GM23338 (cell line): ENCODE data around the gene ZFYVE21. TPM values are rescaled to one million over a fixed set of nuclear protein-coding genes. Genes with fewer than 3 reads are reported as not detected.

Experiments used
- ATAC-seq: fragments of 200-7000 bp; cut with Tn5 transposase; 3 replicates; pipeline ENCODE4 v1.9.1; 2020
- DNase-seq: peaks from one replicate; pipeline ENCODE4 v3.0.0-alpha.2; 2015; ENCODE audit warnings: low spot score
- H2AFZ ChIP-seq: fragments of 200-600 bp; sonication (generic); 2 replicates; pipeline ENCODE4 v1.8.0; 2016; ENCODE audit warnings: antibody characterized with exemption, mild to moderate bottlenecking, moderate library complexity
- H3F3A ChIP-seq: fragments of 200-600 bp; sonication (generic); replicated peaks from 2 replicates; pipeline ENCODE4 v1.8.0; 2017; ENCODE audit warnings: antibody characterized with exemption, mixed run types, low read depth
- H3K27ac ChIP-seq: fragments of 200-600 bp; sonication (generic); 2 replicates; pipeline ENCODE4 v1.6.1; 2016; ENCODE audit warnings: low read depth
- H3K27me3 ChIP-seq: fragments of 200-600 bp; sonication (generic); 2 replicates; pipeline ENCODE4 v1.8.0; 2016; ENCODE audit warnings: mild to moderate bottlenecking, mixed run types, moderate library complexity; ENCODE audit not compliant: insufficient read depth
- H3K36me3 ChIP-seq: fragments of 200-600 bp; sonication (generic); 2 replicates; pipeline ENCODE4 v1.8.0; 2016; ENCODE audit warnings: mild to moderate bottlenecking; ENCODE audit not compliant: insufficient read depth
- H3K4me1 ChIP-seq: fragments of 200-600 bp; sonication (generic); 2 replicates; pipeline ENCODE4 v1.8.0; 2016; ENCODE audit warnings: mild to moderate bottlenecking, moderate library complexity; ENCODE audit not compliant: insufficient read depth
- H3K4me2 ChIP-seq: fragments of 200-600 bp; sonication (generic); 2 replicates; pipeline ENCODE4 v1.7.1; 2017; ENCODE audit warnings: mixed run types
- H3K4me3 ChIP-seq: fragments of 200-600 bp; sonication (generic); 2 replicates; pipeline ENCODE4 v1.6.1; 2016; ENCODE audit warnings: mixed run types
- H3K79me2 ChIP-seq: fragments of 200-600 bp; sonication (generic); replicated peaks from 2 replicates; pipeline ENCODE4 v1.8.0; 2017; ENCODE audit warnings: mild to moderate bottlenecking; ENCODE audit not compliant: insufficient read depth
- H3K9me2 ChIP-seq: fragments of 200-600 bp; sonication (generic); 2 replicates; pipeline ENCODE4 v1.8.0; 2017; ENCODE audit not compliant: insufficient read depth
- H4K20me1 ChIP-seq: fragments of 200-600 bp; sonication (generic); replicated peaks from 2 replicates; pipeline ENCODE4 v1.8.0; 2017; ENCODE audit warnings: mild to moderate bottlenecking; ENCODE audit not compliant: insufficient read depth
- H3K27ac Mint-ChIP-seq: 2 replicates; pipeline ENCODE4 v1.8.0; 2020; ENCODE audit warnings: inconsistent platforms, mild to moderate bottlenecking, moderate library complexity, mixed read lengths
- H3K27me3 Mint-ChIP-seq: 3 replicates; pipeline ENCODE4 v1.8.0; 2022; ENCODE audit warnings: low read depth, mild to moderate bottlenecking, moderate library complexity, mixed read lengths, inconsistent platforms; ENCODE audit not compliant: insufficient read depth, poor library complexity
- H3K36me3 Mint-ChIP-seq: 3 replicates; pipeline ENCODE4 v1.8.0; 2021; ENCODE audit warnings: low read depth, mild to moderate bottlenecking, inconsistent platforms, moderate library complexity, mixed read lengths
- H3K4me1 Mint-ChIP-seq: 3 replicates; pipeline ENCODE4 v1.8.0; 2020; ENCODE audit warnings: mild to moderate bottlenecking, inconsistent platforms, mixed read lengths
- H3K4me3 Mint-ChIP-seq: 3 replicates; pipeline ENCODE4 v1.8.0; 2021; ENCODE audit warnings: moderate library complexity, mild to moderate bottlenecking, inconsistent platforms, mixed read lengths
- H3K9me3 Mint-ChIP-seq: 3 replicates; pipeline ENCODE4 v1.8.0; 2020; ENCODE audit warnings: moderate library complexity, mild to moderate bottlenecking, inconsistent platforms, mixed read lengths
- EZH2 ChIP-seq: fragments of 200-600 bp; sonication (generic); IDR thresholded peaks from one replicate; pipeline ENCODE4 v1.8.0; 2017; ENCODE audit warnings: antibody characterized with exemption, mild to moderate bottlenecking, low read depth; ENCODE audit not compliant: unreplicated experiment
- EZH2phosphoT487 ChIP-seq: fragments of 200-600 bp; sonication (generic); IDR thresholded peaks from one replicate; pipeline ENCODE4 v1.8.1; 2018; ENCODE audit warnings: antibody characterized with exemption; ENCODE audit not compliant: unreplicated experiment
- JUNB ChIP-seq: IDR thresholded peaks from one replicate; pipeline ENCODE4 v1.6.1; 2016; ENCODE audit warnings: antibody characterized with exemption; ENCODE audit not compliant: unreplicated experiment
- NANOG ChIP-seq: IDR thresholded peaks from 2 replicates; pipeline ENCODE4 v1.6.1; 2016; ENCODE audit warnings: antibody characterized with exemption, borderline replicate concordance
- POLR2AphosphoS5 ChIP-seq: IDR thresholded peaks from 2 replicates; pipeline ENCODE4 v1.6.1; 2016; ENCODE audit warnings: antibody characterized with exemption, low read depth
- STAT1 ChIP-seq: IDR thresholded peaks from one replicate; pipeline ENCODE4 v1.6.1; 2016; ENCODE audit warnings: antibody characterized with exemption; ENCODE audit not compliant: unreplicated experiment
- ZNF114 ChIP-seq: fragments of 250-450 bp; sonication (Bioruptor Pico); IDR thresholded peaks from 2 replicates; pipeline ENCODE4 v1.5.0; 2020; ENCODE audit warnings: mild to moderate bottlenecking, moderate library complexity
- ZNF331 ChIP-seq: fragments of 250-450 bp; sonication (Bioruptor Pico); IDR thresholded peaks from 2 replicates; pipeline ENCODE4 v1.5.0; 2020; ENCODE audit warnings: low read depth, mild to moderate bottlenecking, moderate library complexity
- polyA plus RNA-seq: library from polyadenylated mRNA; unstranded; fragments of >200 nt; fragmentation: Nextera tagmentation; extraction: Ambion mirVana; gene quantifications from 2 replicates; pipeline ENCODE4 v1.2.1, GENCODE V29; 2016
- total RNA-seq: library from RNA; depleted of rRNA; stranded (reverse); fragments of >200 nt; shearing (Covaris generic); gene quantifications from 2 replicates; pipeline ENCODE4 v1.2.3, GENCODE V29; 2014
- TF ChIP-seq, protein P1 (sequence below), 2 experiments: fragments of 200-600 bp in 1 of 2; sonication (generic) in 1 of 2; conservative IDR thresholded peaks; 2 replicates each; pipeline versions ENCODE4 v1.5.1 to v1.6.1; 2016 to 2017; ENCODE audit warnings: antibody characterized with exemption in 2 of 2, low read depth in 2 of 2, mild to moderate bottlenecking in 2 of 2, moderate library complexity in 1 of 2
- TF ChIP-seq, protein P2 (sequence below): IDR thresholded peaks from 2 replicates; pipeline ENCODE4 v1.6.1; 2016; ENCODE audit warnings: antibody characterized with exemption
- TF ChIP-seq, protein P3 (sequence below): fragments of 250-450 bp; sonication (Bioruptor Pico); IDR thresholded peaks from 2 replicates; pipeline ENCODE4 v1.5.0; 2020; ENCODE audit warnings: mild to moderate bottlenecking, moderate library complexity

The ZFYVE21 gene
- total and polyA plus RNA-seq, 2 experiments from 2014 or later, result 88.0 to 89.6 TPM

DNA sequence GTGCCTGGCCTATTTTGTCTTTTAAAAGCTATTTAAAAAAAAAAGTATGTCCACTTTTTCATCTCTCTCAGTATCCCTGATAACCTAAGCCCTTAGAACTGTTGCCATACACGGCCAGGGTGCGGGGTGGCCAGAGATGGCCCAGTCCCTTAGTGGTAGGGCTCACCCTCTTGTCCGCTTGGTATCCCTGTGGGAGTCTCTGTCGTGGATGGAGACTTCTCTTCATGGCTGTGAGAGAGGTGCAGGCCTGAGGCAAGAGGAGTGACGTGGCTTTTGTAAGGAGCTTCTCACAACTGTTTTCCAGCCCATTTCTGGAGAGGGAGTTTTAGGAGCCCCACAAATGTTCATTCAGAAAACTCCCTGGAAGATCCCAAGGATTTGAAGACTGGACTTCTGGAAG lies 27.2 kb upstream of the ZFYVE21 start (continued):
- TF ChIP-seq, protein P1, sequence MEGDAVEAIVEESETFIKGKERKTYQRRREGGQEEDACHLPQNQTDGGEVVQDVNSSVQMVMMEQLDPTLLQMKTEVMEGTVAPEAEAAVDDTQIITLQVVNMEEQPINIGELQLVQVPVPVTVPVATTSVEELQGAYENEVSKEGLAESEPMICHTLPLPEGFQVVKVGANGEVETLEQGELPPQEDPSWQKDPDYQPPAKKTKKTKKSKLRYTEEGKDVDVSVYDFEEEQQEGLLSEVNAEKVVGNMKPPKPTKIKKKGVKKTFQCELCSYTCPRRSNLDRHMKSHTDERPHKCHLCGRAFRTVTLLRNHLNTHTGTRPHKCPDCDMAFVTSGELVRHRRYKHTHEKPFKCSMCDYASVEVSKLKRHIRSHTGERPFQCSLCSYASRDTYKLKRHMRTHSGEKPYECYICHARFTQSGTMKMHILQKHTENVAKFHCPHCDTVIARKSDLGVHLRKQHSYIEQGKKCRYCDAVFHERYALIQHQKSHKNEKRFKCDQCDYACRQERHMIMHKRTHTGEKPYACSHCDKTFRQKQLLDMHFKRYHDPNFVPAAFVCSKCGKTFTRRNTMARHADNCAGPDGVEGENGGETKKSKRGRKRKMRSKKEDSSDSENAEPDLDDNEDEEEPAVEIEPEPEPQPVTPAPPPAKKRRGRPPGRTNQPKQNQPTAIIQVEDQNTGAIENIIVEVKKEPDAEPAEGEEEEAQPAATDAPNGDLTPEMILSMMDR (conservative IDR thresholded peaks at IDR 0.05; ENCODE audit: low read depth in 2 of 2), result no peak
- TF ChIP-seq NANOG (no peak), STAT1 (no peak), EZH2 (no peak), ZNF114 (CRISPR knock-in tag) (no peak)

DNA sequence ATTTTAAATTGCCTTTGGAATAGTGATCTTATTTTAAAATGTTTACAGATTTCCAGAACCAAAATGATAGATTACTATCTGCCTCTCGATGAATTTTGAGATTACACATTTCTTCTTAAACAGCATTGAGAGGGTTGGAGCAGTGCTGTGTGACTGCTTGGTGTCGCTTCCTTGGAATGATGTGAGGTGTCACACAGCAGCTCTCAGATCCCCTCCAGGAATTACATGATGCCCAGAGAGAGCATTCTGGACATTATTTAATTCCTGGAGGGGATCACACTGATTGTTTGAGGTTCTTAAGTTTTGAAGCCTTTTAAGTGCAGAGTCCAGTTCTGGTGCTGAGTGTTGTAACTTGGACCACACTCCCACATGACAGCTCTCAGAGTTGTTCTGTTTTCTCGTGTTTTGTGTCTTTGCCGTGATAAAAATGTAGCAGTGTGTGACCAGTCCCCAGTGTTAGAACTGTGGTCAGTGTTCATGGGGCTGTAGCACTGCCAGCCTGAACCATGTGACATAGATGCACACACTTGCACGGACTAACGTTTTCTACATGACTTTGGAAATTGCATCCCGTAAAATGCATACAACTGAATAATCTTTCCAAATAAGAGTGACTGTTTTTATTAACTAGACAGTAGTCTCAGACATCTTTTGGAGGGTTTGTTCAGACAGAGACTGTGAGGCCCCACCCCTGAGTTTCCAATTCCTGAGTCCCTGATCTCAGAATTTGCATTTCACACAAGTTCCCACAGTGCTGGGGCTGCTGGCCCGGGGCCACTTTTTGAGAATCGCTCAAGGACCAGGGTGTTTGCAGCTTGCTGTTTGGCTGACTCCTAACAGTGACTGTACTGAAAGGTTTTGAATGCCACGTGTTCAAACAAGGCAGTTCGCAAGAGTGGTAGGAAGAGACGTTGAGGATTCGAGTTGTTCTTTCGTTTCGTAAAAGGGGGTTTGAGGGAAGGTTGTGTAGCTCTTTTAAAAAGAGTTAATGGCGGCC lies 26.4 kb upstream of the ZFYVE21 start:
- H3K4me1 ChIP-seq, result no peaks in the 10 kb centered on the region
- peaks cover 5% of the 10 kb centered on the region for H3K27me3 Mint-ChIP-seq
- H2AFZ ChIP-seq, result no peak overlapping the region
- H3K27me3 ChIP-seq, result no peaks in the 10 kb centered on the region
- H3K27ac Mint-ChIP-seq, result peak overlapping the region; percentile 65; the same call in 1 of the 2 replicates
- H3K9me2 ChIP-seq, result no peaks in the 10 kb centered on the region
- peaks cover 7% of the 10 kb centered on the region; the same call in 1 of the 2 replicates for H3F3A ChIP-seq
- H3K79me2 ChIP-seq, result peaks cover 40% of the 10 kb centered on the region
- no peak overlapping the region for H3K4me3 ChIP-seq
- peaks cover 3% of the 10 kb centered on the region; the same call in 2 of the 3 replicates for H3K4me1 Mint-ChIP-seq
- H3K27ac ChIP-seq, result no peak overlapping the region; the same call in 1 of the 2 replicates
- ATAC-seq, result no peak
- no peak overlapping the region for H3K4me2 ChIP-seq
- H3K36me3 ChIP-seq, result peaks cover 28% of the 10 kb centered on the region
- DNase-seq, result no peak
- H3K36me3 Mint-ChIP-seq, result peaks cover 48% of the 10 kb centered on the region
- no peaks in the 10 kb centered on the region for H3K9me3 Mint-ChIP-seq
- H4K20me1 ChIP-seq, result peaks cover 16% of the 10 kb centered on the region
- H3K4me3 Mint-ChIP-seq, result no peak overlapping the region
- TF ChIP-seq ZNF331 (CRISPR knock-in tag) (no peak), NANOG (no peak), EZH2phosphoT487 (no peak), JUNB (no peak), EZH2 (no peak), ZNF114 (CRISPR knock-in tag) (no peak), POLR2AphosphoS5 (no peak), STAT1 (no peak)
- TF ChIP-seq, protein P2, sequence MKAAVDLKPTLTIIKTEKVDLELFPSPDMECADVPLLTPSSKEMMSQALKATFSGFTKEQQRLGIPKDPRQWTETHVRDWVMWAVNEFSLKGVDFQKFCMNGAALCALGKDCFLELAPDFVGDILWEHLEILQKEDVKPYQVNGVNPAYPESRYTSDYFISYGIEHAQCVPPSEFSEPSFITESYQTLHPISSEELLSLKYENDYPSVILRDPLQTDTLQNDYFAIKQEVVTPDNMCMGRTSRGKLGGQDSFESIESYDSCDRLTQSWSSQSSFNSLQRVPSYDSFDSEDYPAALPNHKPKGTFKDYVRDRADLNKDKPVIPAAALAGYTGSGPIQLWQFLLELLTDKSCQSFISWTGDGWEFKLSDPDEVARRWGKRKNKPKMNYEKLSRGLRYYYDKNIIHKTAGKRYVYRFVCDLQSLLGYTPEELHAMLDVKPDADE, result no peak
- TF ChIP-seq, protein P3, sequence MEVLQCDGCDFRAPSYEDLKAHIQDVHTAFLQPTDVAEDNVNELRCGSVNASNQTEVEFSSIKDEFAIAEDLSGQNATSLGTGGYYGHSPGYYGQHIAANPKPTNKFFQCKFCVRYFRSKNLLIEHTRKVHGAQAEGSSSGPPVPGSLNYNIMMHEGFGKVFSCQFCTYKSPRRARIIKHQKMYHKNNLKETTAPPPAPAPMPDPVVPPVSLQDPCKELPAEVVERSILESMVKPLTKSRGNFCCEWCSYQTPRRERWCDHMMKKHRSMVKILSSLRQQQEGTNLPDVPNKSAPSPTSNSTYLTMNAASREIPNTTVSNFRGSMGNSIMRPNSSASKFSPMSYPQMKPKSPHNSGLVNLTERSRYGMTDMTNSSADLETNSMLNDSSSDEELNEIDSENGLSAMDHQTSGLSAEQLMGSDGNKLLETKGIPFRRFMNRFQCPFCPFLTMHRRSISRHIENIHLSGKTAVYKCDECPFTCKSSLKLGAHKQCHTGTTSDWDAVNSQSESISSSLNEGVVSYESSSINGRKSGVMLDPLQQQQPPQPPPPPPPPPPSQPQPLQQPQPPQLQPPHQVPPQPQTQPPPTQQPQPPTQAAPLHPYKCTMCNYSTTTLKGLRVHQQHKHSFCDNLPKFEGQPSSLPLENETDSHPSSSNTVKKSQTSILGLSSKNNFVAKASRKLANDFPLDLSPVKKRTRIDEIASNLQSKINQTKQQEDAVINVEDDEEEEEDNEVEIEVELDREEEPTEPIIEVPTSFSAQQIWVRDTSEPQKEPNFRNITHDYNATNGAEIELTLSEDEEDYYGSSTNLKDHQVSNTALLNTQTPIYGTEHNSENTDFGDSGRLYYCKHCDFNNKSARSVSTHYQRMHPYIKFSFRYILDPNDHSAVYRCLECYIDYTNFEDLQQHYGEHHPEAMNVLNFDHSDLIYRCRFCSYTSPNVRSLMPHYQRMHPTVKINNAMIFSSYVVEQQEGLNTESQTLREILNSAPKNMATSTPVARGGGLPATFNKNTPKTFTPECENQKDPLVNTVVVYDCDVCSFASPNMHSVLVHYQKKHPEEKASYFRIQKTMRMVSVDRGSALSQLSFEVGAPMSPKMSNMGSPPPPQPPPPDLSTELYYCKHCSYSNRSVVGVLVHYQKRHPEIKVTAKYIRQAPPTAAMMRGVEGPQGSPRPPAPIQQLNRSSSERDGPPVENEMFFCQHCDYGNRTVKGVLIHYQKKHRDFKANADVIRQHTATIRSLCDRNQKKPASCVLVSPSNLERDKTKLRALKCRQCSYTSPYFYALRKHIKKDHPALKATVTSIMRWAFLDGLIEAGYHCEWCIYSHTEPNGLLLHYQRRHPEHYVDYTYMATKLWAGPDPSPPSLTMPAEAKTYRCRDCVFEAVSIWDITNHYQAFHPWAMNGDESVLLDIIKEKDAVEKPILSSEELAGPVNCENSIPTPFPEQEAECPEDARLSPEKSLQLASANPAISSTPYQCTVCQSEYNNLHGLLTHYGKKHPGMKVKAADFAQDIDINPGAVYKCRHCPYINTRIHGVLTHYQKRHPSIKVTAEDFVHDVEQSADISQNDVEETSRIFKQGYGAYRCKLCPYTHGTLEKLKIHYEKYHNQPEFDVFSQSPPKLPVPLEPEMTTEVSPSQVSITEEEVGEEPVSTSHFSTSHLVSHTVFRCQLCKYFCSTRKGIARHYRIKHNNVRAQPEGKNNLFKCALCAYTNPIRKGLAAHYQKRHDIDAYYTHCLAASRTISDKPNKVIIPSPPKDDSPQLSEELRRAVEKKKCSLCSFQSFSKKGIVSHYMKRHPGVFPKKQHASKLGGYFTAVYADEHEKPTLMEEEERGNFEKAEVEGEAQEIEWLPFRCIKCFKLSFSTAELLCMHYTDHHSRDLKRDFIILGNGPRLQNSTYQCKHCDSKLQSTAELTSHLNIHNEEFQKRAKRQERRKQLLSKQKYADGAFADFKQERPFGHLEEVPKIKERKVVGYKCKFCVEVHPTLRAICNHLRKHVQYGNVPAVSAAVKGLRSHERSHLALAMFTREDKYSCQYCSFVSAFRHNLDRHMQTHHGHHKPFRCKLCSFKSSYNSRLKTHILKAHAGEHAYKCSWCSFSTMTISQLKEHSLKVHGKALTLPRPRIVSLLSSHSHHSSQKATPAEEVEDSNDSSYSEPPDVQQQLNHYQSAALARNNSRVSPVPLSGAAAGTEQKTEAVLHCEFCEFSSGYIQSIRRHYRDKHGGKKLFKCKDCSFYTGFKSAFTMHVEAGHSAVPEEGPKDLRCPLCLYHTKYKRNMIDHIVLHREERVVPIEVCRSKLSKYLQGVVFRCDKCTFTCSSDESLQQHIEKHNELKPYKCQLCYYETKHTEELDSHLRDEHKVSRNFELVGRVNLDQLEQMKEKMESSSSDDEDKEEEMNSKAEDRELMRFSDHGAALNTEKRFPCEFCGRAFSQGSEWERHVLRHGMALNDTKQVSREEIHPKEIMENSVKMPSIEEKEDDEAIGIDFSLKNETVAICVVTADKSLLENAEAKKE (CRISPR knock-in tag), result no peak
- TF ChIP-seq, protein P1 (conservative IDR thresholded peaks at IDR 0.05; ENCODE audit: low read depth in 2 of 2), result no peak
